ENCODE results near the gene RBM8A.

RBM8A gene
- total RNA-seq: 57.2 reads per million, percentile 71 among the genes with 10 or more reads in this experiment

GRCh38 chr1:145927063-145927886 lies at the start of gene RBM8A:
RBM8A (minus strand) TSS chr1:145927484; CDS start chr1:145927426, 58 bp downstream.
- peak; percentile 91 for DNase-seq

GRCh38 chr1:145977016-145977415 lies 49.7 kb upstream of the RBM8A start:
- no peak for DNase-seq

GRCh38 chr1:145975216-145975615 lies 47.9 kb upstream of the RBM8A start:
- DNase-seq: no peak

GRCh38 chr1:145974721-145975120 lies 47.4 kb upstream of the RBM8A start:
- no peak for DNase-seq

GRCh38 chr1:145972580-145972979 lies 45.3 kb upstream of the RBM8A start:
- no peak for DNase-seq

DNA sequence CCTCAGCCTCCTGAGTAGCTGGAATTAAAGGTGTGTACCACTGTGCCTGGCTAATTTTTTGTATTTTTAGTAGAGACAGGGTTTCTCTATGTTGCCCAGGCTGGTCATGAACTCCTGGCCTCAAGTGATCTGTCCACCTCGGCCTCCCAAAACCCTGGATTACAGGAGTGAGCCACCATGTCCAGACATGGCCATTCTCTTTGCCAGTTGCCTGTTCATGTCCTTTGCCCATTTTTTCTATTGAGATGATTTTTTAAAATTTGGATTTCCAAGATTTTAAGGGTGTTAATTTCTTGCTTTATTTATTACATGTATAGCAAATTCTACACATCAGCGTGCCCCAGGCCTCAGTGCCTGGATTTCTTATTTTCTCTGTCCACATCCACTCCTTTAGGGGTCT lies 40.0 kb upstream of the RBM8A start:
- no peak for DNase-seq

GRCh38 chr1:145965119-145965744 lies 37.9 kb upstream of the RBM8A start:
- DNase-seq: no peak

DNA sequence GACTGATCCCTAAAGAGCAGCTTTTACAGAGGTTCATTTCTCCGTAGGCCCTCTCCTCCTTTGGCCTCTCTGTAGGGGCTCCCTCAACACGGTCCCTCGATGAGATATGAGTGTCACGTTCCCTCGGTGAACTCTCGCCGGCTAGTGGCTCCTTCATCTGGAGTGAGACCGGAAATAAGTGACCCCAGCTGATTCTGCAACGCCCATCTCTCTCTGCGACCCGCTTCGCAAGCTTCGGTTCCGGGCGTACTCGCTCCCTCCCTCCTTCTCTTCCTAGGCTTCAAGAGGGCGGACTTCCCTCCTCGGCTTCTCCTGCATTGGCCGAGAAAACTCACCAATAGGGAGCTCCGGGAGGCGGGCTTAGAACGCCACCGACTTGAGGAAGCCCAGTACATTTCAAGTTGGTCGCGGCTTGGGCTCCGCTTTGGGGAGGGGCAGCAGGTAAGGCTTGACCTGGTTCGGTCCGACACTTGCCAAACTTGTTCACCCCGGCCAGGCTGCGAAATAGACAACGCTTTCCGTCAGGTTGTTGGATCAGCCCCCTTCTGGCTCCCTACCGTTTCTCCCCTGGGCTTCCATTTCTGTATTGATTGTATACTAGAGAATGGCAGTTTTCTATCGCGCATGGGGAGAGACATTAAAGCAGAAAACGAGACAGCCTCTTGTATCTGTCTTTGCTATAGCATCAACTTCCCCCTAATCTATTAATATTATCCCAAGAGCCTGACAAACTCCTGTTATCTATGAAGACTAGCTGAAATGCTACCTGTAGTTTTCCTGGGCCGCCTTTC lies 37.2 kb upstream of the RBM8A start, which contains the start of the genes ANKRD34A and POLR3GL:
ANKRD34A (minus strand) TSS at position 248 of the 791 bp plus-strand sequence. CDS start 2,816 bp downstream, outside the sequence.
POLR3GL (plus strand) TSS at position 363 of the 791 bp plus-strand sequence. CDS start 10,176 bp downstream, outside the sequence.
- DNase-seq: peak; percentile 91

GRCh38 chr1:145963265-145964019 lies 36.2 kb upstream of the RBM8A start:
- DNase-seq: no peak

GRCh38 chr1:145962157-145963102 lies 35.1 kb upstream of the RBM8A start:
- DNase-seq: peak; percentile 19

DNA sequence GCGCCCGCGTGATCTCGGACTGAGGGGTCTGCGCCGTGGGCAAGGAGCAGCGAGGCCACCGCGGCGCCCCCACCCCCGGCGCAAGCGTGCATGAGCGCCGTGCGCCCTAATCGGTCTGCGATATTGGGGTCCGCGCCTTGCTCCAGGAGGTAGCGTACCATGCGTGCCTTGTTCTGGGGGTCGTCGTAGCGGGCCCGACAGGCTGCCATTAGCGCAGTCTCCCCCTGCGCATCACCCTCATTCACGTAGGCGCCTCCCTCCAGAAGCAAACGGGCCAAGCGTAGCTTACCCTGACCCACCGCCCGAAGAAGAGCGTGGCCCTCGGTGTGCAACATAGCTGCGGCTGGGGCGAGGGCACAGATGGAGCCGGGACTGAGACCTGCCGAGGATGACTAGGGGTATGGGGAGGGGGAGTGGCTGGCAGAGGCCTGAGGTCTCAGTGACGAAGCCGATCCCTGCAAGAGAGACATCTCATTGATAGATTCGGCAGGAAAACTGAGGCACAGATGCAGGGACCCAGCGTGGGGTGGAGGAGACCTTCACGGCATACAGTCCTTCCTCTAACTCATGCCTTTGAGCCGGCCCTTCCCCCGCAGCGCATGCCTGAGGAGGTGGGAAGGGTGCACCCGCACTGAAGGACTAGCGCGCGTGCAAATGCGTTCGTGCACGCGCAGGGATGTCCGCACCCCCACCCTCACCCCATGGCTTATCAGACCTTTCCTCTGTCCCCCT lies 34.3 kb upstream of the RBM8A start:
- peak; percentile 30 for DNase-seq

- DNase-seq: no peak
Observed at GRCh38 chr1:145961109-145961424, 33.8 kb upstream of the RBM8A start.

DNA sequence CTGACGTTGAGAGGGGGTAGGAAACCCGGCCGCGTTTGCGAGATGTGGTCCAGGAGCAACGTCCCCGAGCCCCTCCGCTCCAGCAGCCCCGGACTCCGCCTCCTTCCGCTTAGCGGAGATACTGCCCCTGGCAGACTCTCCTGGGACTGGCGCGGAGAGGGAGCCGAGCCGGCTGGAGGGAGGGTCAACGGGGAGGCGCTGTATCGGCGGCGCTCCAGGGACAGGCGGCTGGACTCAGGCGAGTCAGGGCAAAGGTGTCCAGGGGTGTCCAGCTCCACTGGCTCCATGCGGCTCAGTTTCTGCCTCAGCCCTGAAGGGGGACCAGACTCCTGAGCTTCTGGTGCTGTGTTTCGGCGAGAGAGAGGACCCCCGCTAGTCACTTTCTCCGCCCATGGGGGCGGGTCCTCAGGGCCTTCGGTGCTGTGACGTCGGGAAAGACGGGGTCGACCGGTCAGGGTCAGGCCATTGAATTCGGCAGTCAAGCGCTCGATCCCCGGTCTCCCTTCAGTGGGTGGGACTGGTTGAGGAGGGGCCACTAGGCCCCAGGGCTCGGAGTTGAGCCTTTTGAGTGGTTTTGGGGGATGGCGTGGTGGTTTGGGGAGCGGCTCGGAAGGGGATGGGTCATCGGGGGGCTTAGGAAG lies 33.3 kb upstream of the RBM8A start:
- peak; percentile 52 for DNase-seq

GRCh38 chr1:145959957-145960467 lies 32.7 kb upstream of the RBM8A start:
- DNase-seq: no peak

- no peak for DNase-seq
Observed at GRCh38 chr1:145959333-145959732, 32.0 kb upstream of the RBM8A start.

DNA sequence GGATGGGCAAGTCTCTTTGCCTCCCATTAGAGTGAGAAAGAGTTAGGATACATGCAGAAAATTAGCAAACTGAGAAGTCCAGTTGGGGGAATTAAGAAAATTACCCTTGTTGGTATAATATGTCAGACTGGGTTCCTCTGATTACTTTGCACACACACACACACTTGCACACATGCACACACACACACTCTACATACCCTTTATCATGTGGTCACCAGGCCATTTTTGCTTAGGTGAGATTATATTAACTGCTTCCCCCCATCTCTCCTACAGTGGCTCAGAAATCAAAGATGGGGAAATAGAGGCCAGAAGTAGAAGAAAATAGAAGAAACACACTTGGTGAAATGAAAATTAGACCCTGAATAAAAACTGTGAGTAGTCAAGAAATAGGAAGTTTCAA lies 31.4 kb upstream of the RBM8A start:
- DNase-seq: no peak

GRCh38 chr1:145957443-145958319 lies 30.4 kb upstream of the RBM8A start, which contains the start of gene LIX1L:
LIX1L (minus strand) TSS chr1:145958017; CDS start chr1:145957927, 90 bp downstream.
- peak; percentile 94 for DNase-seq

DNA sequence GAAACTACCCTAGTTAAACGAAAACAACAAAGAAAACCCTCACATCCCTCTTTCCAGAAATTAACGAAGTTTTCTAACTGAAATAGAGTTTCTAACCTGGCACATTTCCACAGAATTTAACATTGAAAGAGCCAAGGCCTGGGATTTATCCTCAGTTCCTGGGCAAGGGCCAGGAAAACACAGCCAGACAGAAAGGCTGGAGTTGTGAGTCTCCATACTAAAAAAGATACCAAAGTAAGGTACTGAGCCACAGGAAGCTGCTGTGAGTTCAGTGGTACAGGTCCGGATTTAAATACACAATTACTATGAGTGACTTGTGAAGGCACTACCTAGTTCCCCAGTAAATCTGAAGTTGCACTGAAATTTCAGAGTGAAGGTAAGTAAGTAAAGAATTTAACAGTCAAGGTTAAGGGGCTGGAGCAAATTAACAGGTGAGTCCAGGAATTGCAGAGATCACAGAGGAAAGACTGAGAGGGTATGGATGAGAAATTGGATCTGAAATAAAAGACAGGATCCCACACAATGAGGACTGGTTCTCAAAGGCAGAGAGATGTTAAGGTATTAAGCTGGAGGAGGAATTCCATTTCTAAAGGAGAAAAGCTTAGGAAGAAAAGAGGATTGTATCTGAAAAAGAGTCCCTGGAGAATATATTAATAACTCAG lies 29.6 kb upstream of the RBM8A start:
- no peak for DNase-seq

Data from effector CD4-positive, alpha-beta T cell (primary cell).